LoVo (cell line): ENCODE data around the gene RAB11FIP3.
"Not testable (repeated sequence)": the region's sequence is repeated elsewhere in the genome, so short reads cannot be mapped to it uniquely, and the experiment has no call there.

Experiments used
- DNase-seq: peaks from one replicate; pipeline ENCODE4 v3.0.0-alpha.2; 2016; ENCODE audit warnings: low spot score

RAB11FIP3 gene

DNA sequence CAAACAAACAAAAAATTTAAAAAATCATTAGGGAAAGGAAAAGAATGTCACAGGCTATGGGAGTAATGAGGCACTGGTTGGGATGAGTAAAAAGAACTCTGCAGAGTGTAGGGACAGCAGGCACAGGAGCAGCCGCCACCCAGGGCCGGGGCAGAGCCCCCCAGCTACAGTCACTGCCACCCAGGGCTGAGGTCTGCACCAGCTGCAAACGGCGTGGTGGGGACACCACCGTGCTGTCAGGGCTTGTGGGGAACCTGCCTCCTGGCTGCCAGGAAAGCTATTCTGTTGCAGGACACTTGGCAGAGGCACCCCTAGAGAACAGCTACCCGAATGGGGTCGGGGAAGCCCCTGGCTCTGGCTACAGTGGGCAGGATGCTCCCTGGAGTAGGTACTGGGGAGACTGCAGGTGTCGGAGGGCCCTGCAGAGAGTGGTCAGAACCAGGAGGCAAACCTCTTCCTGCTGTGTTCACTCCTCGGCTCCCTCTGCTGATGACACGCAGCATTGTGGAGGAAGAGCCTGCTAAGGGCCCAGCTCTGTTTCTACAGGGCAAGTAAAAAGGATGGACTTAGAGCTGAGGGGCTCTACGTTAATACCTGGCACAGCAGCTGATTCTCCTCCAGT is 69.8 kb downstream of the RAB11FIP3 start:
- DNase-seq, result no peak

DNA sequence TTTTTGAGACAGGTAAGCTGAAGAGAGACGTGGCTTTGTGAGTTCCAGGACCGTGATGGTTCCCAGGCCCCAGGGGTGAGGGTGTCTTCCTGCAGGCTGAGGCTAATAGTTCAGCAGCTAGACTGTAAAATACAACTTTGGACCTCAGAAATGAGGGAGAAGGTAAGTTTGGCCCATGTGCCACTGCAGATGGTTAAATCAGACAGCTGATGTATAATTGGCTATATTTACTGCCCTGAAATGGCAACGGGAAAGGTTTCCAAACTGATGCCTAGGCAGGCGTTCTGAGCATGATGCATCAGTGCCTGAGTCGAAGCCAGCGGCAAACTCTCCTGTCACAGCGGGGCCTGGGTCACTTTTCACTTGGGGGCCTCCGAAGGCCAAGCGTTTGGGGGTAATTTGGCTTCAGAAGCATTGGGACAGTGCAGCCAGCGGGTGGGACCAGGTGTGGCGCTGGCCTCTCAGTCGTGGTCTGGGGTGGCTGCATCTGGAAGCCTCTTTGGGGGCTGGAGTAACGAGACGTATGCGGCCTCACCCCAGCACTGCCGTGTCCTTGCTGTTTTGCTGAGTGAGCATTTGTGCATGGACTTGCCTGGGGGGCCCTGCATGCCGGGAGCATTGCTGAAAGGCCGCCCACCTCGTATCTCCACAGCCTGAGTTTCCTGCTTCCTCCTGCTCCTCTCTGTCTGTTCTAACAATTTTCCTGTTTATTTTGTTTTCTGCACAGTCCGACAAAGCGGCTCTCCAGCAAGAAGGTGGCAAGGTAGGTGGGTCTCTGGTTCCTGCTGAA is 70.8 kb downstream of the RAB11FIP3 start:
- DNase-seq, result no peak

DNA sequence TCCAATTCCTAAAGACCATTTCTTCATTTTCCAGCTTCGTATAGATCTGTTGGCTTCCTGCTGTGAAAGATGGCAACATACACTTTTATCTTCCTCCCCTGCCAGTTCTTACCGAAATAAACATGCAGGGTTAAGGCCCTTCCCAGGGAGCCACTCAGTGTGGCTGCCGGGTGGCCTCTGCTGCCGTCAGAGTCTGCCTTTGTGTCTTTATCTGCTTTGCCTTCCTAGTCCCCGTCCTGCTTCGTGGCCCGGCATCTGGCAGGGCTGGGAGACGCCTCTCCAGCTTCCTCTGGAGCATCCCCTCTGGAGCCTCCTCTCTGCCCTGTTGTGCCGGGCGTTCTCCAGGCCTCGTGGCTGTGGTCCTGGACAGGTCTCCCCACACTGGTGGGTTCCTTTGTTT is 71.8 kb downstream of the RAB11FIP3 start:
- no peak for DNase-seq

DNA sequence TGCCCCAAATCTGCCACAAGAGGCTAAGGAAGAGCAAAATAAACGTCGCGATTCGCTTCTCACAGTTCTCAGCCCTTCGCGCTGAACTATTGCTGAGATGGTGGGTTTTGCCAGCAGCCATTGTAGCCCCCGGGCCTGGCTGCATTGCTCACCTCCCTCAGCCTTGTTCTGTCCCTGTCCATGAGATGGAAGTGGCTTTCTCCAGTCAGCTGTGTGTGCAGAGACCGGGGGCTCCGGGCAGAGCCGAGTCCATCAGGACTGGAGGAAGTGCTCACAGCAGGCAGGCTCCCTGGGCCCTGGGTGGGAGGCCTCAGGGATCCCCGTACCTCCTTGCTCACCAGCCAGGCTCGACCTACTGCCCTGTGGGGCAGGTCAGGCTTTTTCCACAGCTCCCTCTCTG is 74.5 kb downstream of the RAB11FIP3 start:
- no peak for DNase-seq

DNA sequence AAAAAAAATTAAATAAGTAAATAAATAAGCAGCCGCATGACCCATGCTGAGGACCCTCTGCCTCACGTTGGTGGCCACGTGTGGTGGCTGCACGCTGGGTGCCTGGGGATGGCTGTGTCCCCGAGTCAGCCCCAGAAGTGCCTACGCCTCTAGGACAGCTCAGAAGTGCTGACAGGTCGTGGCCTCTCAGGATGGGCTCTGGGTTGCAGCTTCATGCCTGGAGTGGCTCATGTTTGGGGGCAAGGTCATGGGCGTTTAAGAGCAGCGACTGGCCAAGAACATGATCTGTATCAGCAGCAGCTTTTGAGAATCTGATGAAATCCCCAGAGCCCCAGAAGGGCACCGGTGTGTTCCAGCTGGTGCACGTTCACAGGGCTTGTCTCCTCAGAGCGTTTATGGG is 75.3 kb downstream of the RAB11FIP3 start:
- no peak for DNase-seq

DNA sequence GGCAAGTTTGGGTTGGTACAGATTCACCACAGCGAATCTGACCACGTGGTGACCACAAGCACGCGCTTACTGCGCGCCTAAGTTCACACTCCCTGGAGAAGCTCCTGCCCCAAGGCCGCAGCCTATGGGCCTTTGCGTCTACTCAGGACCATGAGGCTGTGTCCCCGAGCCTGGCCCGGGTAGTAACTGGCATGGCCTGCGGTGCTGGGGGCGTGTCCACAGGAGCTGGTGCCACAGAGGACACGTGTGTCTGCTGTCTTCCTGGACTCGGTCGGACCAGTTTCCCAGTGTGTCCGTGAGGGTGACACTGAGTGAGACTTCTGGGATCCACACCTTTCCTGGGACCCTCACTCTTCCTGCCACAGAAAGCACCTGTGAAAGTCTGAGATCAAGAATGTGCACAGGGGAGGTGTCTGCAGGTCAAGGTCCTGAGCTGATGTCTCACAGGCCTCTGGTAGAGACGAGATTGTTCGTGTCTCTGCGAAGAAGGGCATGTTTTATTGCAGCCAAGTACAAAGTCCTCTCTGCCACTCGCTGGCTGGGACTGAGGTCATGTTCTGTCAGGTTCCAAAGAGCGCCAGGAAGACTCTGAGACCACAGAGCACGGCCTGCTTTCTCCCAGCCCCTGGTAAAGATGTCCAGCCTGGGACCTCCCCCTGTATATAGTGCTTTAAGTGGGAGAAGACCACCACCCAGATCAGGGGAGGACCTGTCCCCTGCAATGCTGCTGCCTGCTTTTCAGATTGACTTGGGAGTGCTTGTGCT is 76.9 kb downstream of the RAB11FIP3 start:
- DNase-seq, result peak; percentile 73

DNA sequence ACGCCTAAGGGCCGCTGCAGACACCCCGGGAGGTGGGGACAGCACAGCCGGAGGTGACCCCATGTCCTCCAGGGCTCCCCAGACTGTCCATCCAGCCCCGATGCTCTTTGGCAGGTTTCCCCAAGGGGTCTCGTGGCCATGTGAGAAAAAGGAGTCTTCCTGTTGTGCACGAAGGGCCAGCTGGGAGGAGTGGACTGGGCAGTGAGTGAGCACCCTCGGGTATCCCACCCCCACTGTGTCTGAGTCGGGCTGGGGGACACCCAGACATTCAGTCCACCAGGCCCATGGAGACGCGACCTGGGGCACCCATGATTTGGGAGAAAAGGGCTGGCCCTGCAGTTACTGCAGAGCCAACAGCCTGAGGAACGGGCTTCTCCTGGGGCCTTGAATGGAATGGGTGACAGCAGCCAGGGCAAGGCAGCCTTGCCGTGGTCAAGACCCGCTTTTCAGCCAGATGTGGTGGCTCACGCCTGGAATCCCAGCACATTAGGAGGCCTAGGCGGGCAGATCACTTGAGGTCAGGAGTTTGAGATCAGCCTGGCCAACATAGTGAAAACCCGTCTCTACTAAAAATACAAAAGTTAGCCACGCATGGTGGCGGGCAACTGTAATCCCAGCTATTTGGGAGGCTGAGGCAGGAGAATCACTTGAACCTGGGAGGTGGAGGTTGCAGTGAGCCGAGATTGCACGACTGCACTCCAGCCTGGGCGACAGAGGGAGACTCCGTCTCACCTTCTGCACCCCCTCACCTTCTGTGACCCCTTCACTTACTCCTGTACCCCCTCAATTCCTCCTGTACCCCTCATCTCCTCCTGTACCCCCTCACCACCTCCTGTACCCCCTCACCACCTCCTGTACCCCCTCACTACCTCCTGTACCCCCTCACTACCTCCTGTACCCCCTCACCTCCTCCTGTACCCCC is 78.0 kb downstream of the RAB11FIP3 start:
- no peak for DNase-seq

DNA sequence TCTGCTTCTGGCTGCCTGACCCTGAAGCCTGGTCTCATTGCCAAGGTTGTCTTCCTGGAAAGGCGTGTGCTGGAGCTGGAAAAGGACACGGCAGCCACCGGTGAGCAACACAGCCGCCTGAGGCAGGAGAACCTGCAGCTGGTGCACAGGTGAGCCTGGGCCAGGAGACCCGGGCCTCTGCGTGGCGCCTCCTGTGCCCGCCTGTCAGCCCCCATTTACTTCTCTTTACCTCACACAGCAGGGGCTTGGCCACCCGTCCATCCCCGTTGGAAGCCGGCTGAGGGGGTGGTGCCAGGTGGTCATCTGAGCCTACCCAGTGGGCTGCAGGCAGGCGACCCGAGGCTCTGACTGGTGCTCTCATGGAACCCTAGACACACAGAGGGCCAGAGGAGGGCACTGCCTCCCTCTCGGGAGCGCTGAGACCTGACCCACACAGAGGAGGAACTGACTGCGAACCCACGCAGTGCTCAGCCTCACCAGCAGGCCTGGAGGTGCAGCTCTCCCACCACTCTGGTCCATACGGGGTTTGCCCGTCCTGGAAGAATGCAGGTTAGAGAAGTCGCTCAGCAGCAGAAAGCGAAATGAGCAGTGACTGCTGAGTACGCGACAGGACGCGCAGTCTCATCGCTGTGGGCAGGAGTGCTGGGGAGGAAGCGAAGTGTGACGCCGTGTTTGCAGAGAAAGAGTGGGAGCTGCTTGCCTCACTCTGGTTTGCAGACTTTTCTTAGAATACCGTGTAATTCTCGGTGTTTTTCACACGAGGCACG is 80.2 kb downstream of the RAB11FIP3 start:
- DNase-seq, result no peak

DNA sequence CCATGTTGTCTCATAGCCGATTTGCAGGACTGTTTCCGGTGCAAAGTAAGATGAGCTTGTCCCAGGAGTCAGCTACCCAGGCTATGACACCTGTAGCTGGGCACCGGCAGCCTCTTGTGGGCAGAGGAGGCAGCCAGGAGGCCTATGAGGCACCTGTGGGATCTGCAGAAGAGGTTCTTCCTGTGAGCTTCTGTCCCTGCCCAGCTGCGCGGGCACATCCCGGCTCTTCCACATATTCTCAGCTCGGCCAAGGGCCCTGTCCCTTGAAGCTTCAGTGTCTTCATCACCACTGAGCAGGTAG is 80.7 kb downstream of the RAB11FIP3 start:
- no peak for DNase-seq

DNA sequence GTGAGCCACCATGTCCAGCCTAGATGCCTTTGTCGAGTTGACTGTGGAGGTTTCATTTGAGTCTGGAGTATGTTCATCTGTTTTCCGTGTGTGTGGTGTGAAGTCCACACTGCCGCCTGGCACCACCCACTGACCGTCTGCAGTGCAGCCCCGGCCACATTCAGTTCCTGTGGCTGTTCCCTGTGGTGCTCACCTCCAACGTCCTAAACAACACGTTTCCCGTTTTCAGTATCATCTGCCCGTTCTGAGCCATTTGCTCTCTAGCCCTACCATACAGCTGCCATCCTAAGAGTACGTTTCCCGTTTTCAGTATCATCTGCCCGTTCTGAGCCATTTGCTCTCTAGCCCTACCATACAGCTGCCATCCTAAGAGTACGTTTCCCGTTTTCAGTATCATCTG is 82.1 kb downstream of the RAB11FIP3 start:
- DNase-seq, result not testable (repeated sequence)

DNA sequence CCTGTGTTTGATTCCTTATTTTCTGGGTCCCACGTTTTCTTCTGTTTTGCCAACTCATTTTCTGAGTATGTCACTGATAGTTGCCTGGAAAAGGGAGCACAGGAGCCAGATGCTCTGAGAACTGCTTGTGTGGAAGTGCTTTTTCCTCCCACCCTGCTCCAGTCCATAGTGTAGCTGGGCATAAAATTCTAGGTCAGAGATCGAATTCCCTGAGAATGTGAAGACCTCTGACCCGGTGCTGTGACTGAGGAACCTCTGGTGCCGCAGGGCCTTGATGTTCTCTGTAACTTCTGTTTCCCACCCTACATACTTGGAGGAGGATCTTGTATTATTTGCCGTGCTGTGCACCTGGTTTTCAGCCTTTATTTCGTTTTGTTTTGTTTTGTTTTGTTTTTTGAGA is 82.5 kb downstream of the RAB11FIP3 start:
- no peak for DNase-seq

DNA sequence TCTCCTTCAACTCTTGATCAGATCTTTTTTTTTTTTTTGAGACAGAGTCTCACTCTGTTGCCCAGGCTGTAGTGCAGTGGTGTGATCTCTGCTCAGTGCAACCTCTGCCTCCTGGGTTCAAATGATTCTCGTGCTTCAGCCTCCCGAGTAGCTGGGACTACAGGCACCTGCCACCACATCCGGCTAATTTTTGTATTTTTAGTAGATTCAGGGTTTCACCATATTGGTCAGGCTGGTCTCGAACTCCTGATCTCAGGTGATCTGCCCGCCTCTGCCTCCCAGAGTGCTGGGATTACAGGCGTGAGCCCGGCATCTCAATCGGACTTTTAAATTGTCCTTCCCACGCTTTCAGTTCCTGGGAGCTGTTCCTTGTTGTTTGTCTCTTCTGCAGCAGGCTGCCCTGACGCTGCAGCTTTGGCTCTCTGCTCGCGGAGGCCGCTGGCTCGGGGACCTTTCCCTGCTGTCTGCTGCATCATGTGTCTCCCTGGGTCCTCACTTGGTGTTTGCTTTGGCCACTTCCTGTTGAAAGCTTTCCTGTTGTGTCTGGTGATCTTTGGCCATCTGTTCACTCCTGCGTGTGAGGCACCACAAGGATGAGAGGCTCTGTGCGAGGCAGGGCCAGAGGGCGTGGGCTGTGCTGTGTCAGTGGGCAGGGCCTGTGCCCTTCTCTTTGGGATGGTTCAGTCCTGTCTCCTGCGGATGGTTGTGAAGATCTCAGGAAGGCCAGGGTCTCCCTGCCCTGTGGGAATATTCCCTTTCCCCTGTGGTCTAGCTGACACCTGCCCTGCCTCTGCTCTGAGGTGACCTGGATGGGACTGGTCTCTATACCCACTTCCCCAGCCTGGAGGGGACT is 83.7 kb downstream of the RAB11FIP3 start:
- no peak for DNase-seq

DNA sequence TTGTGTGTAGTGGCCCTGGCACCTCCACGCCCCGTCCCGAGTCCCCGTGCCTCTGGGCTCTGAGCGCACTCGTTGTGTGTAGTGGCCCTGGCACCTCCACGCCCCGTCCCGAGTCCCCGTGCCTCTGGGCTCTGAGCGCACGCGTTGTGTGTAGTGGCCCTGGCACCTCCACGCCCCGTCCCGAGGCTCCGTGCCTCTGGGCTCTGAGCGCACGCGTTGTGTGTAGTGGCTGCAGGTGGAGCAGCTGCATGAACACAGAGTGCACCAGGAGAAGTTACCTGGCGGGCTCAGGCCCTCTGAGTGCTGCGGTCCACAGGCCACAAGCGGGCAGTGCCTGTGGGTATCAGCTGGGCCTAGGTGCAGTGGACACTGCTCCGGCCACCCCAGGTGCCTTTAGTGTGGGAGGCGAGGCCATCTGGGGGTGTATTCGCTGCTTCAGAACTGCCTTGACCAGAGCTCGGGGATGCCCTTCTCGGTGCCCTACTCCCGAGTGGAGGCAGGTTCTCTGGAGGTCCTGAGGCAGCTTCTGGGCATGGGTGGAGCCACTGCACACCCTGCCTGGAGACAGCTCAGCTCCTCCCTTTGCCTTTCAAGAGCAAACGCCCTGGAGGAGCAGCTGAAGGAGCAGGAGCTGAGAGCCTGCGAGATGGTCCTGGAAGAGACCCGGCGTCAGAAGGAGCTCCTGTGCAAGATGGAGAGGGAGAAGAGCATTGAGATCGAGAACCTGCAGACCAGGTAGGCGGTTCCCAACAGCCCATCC is 84.8 kb downstream of the RAB11FIP3 start:
- DNase-seq, result no peak

DNA sequence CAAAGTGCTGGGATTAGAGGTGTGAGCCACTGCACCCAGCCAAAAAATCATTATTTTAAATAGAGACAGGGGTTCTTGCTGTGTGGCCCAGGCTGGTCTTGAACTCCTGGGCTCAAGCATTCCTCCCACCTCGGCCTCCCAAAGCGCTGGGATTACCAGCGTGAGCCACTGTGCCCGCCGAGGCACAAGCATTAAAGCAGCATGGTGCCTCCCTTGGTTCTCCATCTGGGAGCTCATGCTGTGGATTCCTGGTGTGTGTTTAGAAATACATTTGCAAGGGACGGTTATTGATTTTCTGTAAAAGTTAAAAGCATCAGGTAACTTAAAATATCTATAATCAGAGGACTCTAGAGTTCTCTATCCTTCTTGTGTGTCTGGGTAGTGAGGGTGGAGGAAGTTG is 87.4 kb downstream of the RAB11FIP3 start:
- DNase-seq, result no peak

DNA sequence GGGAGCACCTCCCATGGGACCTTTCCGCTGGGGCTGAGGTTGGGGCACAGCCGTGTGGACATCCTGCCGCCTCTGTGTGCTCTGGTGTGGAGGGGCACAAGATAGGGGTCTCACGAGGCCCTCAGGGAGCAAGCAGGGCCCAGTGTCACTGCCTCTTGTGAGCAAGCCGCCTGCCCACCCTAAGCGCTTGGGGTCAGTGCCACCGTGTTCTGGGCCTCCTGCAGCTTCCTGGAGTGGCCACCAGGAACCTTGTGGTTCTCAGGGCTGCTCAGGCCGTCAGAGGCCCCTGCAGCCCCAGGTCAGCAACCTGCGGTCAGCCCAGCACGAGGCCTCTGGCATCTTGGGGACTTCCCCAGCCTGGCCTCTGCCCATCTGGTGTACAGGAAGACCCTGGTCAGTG is 88.5 kb downstream of the RAB11FIP3 start:
- DNase-seq, result no peak

DNA sequence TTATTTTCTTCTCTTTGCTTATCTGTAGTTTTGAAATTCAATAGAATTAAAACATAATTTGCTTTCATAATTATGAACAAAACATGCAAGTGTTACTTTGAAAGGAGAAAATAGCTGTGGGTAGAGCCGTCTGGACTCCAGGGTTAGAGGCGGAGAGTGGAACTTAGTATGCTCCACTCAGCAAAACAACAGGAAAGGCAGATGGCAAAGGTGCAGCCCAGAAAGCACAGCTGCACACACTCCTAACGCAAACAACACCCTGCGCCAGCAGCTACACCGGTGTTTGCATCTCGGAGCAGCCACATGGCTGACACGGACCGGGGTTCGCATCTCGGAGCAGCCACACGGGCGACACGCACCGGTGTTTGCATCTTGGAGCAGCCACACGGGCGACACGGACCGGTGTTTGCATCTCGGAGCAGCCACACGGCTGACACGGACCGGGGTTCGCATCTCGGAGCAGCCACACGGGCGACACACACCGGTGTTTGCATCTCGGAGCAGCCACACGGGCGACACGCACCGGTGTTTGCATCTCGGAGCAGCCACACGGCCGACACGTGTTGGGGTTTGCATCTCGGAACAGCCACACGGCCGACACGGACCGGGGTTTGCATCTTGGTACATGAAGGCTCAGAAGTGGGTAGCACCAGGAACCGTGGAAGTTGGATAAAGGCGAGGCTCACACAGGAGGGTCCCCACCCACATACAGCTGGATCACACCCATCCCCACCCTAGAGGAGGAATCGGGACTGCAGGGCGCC is 89.9 kb downstream of the RAB11FIP3 start:
- no peak for DNase-seq

DNA sequence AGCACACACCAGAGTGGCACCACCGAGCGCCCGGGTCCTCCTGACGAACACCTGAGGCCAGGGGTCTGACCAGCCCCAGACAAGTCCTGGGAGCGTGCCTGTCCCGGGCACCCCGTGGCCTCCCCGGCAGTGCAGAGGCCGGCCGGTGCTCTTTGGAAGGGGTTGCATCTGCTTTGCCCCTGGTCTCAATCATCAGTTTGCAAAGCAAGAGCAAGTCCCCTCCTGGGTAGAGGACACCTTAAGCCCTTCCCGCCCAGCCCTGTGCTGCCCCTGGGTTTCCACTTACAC is 90.4 kb downstream of the RAB11FIP3 start:
- no peak for DNase-seq

DNA sequence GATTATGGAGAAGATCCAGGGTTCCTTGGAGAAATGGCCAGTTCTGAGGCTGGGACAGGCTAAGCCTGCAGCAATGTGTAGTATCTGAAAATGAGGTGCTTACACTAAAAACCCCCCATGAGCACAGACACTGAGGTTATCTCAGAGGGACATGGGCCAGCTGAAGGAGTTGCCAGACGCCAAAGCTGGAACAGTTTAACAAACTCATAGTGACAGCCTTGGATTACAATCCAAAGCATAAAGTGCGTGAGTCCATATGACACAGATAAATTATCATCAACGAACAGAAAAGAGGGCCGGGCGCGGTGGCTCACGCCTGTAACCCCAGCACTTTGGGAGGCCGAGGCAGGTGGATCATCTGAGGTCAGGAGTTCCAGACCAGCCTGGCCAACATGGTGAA is 90.9 kb downstream of the RAB11FIP3 start:
- no peak for DNase-seq

DNA sequence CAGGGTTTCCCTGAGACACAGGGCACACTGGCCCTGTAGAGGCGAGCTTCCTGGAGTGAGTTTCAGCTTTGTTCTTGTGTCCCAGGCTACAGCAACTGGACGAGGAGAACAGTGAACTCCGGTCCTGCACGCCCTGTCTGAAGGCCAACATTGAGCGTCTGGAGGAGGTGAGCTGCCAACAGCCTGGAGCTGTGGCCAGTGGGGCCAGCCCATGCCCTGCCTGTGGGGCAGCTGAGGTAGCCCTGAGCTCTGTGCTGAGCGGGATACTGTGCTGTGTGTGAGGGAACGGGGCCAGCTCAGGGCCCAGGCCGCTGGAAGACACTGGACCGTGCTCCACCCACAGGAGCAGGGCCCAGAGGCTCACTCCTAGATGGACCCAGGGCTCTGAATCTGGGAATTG is 93.4 kb downstream of the RAB11FIP3 start:
- no peak for DNase-seq
